Activated T-cell treated with anti-CD3 and anti-CD28 coated beads, Interleukin-2, amount 50 U/mL, for 72 hours (primary cell): Measurements from ENCODE around the gene FAM111A. TPM values are rescaled to one million over a fixed set of nuclear protein-coding genes. Genes with fewer than 3 reads are reported as not detected.
"Not testable (repeated sequence)": the region's sequence is repeated elsewhere in the genome, so short reads cannot be mapped to it uniquely, and the experiment has no call there.

Experiments
- ATAC-seq, 2 donors: fragments of 150-1000 bp; cut with Tn5 transposase; replicated peaks in 1 of 2; 2 replicates each; pipeline ENCODE4 v1.10.0; 2021; ENCODE audit warnings: moderate library complexity in 2 of 2, mild to moderate bottlenecking in 1 of 2
- DNase-seq, 2 donors: peaks; one replicate each; pipeline ENCODE4 v3.0.0; 2021 to 2022; ENCODE audit warnings: mixed read lengths in 1 of 2
- H3K27ac Mint-ChIP-seq: one replicate; pipeline ENCODE4 v1.8.0; 2022; ENCODE audit warnings: mild to moderate bottlenecking, moderate library complexity, mixed read lengths
- H3K27me3 Mint-ChIP-seq: one replicate; pipeline ENCODE4 v1.8.0; 2022; ENCODE audit warnings: low read depth, mixed read lengths
- H3K36me3 Mint-ChIP-seq, 2 donors: one replicate each; pipeline ENCODE4 v1.8.0; 2022; ENCODE audit warnings: mixed read lengths in 2 of 2, mild to moderate bottlenecking in 1 of 2; ENCODE audit not compliant: insufficient read depth in 2 of 2
- H3K4me1 Mint-ChIP-seq: one replicate; pipeline ENCODE4 v1.8.0; 2022; ENCODE audit warnings: low read depth, mixed read lengths
- H3K4me3 Mint-ChIP-seq, 2 donors: one replicate each; pipeline ENCODE4 v1.8.0; 2022; ENCODE audit warnings: mild to moderate bottlenecking in 2 of 2, mixed read lengths in 2 of 2, moderate library complexity in 2 of 2
- H3K9me3 Mint-ChIP-seq, 2 donors: one replicate each; pipeline ENCODE4 v1.8.0; 2022; ENCODE audit warnings: mixed read lengths in 2 of 2
- total RNA-seq, 2 donors: library from RNA; stranded (reverse); gene quantifications; one replicate each; pipeline ENCODE4 v1.2.3, GENCODE V29; 2022

Gene FAM111A, protein sequence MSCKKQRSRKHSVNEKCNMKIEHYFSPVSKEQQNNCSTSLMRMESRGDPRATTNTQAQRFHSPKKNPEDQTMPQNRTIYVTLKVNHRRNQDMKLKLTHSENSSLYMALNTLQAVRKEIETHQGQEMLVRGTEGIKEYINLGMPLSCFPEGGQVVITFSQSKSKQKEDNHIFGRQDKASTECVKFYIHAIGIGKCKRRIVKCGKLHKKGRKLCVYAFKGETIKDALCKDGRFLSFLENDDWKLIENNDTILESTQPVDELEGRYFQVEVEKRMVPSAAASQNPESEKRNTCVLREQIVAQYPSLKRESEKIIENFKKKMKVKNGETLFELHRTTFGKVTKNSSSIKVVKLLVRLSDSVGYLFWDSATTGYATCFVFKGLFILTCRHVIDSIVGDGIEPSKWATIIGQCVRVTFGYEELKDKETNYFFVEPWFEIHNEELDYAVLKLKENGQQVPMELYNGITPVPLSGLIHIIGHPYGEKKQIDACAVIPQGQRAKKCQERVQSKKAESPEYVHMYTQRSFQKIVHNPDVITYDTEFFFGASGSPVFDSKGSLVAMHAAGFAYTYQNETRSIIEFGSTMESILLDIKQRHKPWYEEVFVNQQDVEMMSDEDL
- 100 to 1,000 TPM; 117 to 140 TPM for total RNA-seq

- H3K4me1 Mint-ChIP-seq: peaks cover 62% of the 10 kb centered on the region
- peak; percentile 82 to 88 for DNase-seq
- H3K36me3 Mint-ChIP-seq: peaks cover 0 to 24% of the 10 kb centered on the region in 2 donors
- H3K27ac Mint-ChIP-seq: peak within 1 kb of the TSS; percentile 80
- H3K27me3 Mint-ChIP-seq: no peaks in the 10 kb centered on the region
- H3K4me3 Mint-ChIP-seq: peak within 1 kb of the TSS; percentile 88 to 95
- H3K9me3 Mint-ChIP-seq: no peaks in the 10 kb centered on the region
- peak; percentile 83 to 85 for ATAC-seq
Measured at GRCh38 chr11:59142530-59143507, at the start of gene FAM111A. Gene FAM111A, plus strand, starts transcription at chr11:59142856. Its CDS starts 6,017 bp downstream, at chr11:59148873.

- not testable (repeated sequence) for ATAC-seq, H3K4me1 Mint-ChIP-seq, H3K4me3 Mint-ChIP-seq, H3K27me3 Mint-ChIP-seq, H3K9me3 Mint-ChIP-seq, H3K27ac Mint-ChIP-seq, DNase-seq, H3K36me3 Mint-ChIP-seq
Measured at GRCh38 chr11:59093576-59093975, 49.1 kb upstream of the FAM111A start.

GRCh38 chr11:59095225-59095624 lies 47.4 kb upstream of the FAM111A start:
- H3K27ac Mint-ChIP-seq, H3K36me3 Mint-ChIP-seq: not testable (repeated sequence)

DNA sequence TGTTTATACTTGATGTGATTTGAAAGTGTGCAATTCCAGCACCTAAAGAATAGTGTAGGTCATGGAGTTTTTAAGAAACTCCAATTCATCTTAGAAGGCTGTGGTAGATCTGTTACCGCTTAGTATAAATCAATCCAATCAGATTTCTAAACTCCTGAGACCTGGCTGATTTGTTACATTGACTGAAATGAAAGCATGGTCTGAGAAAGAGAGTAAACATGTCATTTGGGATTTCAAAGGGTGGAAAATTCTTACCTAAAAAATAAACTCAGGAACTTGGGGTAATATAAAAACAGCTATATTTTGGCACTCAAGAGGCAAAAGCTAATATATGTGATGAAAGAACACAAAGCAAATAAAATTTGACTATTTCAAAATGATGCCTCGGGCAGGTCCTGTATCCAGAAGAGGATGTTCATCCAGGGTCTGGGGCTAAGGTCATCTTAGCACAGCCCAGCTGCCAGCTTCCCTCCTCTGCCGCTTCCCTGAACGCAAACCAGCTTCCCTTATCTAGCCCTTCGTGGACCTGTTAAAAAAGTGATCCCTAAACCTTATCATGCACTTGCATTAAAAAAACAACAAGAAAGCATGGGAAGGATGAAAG lies 46.6 kb upstream of the FAM111A start:
- ATAC-seq, H3K9me3 Mint-ChIP-seq, H3K36me3 Mint-ChIP-seq, H3K27ac Mint-ChIP-seq, H3K4me1 Mint-ChIP-seq, H3K4me3 Mint-ChIP-seq, DNase-seq: not testable (repeated sequence)
- peaks cover 24% of the 10 kb centered on the region for H3K27me3 Mint-ChIP-seq

More at GRCh38 chr11:59095225-59095624, 47.4 kb upstream of the FAM111A start:
- H3K9me3 Mint-ChIP-seq, H3K4me3 Mint-ChIP-seq, DNase-seq, H3K4me1 Mint-ChIP-seq, ATAC-seq: not testable (repeated sequence)
- H3K27me3 Mint-ChIP-seq: peaks cover 16% of the 10 kb centered on the region

DNA sequence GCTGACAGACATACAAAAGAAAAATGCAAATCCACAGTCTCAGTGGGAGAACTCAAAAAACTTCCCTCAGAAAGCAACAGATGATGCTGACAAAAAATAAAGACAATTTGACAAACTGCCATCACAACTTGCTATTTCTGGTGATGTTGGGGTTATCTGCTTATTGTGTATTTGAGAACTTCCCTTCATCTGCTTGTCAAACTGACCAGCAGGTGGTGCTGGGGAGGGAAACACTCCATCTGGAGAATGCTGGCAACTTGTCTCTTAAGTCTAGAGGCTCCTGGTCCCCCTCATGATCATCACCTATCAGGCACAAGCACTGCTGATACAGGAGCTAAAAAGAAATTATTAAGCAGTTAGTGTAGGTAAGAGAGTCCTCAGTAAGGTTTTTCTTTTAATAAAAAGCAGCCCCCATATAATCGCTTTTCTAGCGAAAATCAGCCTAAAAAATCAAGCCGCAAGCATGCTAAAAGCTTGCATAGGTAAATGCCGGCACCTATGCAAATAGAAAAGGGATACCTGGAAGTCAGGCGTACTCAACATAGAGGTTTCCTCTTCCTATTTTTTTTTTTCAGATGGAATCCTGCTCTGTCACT lies 45.4 kb upstream of the FAM111A start:
- peak; percentile 65 to 71 for DNase-seq
- Mint-ChIP-seq H3K36me3 (no peaks in the 10 kb centered on the region), H3K27ac (no peak overlapping the region), H3K9me3 (no peaks in the 10 kb centered on the region), H3K4me1 (peaks cover 7% of the 10 kb centered on the region), H3K27me3 (peaks cover 25% of the 10 kb centered on the region), H3K4me3 (no peak overlapping the region)
- ATAC-seq: peak; percentile 66 to 69

- not testable (repeated sequence) for H3K27ac Mint-ChIP-seq, H3K4me3 Mint-ChIP-seq, DNase-seq, H3K36me3 Mint-ChIP-seq, H3K9me3 Mint-ChIP-seq, ATAC-seq
- Mint-ChIP-seq H3K4me1 (peaks cover 12% of the 10 kb centered on the region), H3K27me3 (peaks cover 25% of the 10 kb centered on the region)
Measured at GRCh38 chr11:59097938-59098337, 44.7 kb upstream of the FAM111A start.

GRCh38 chr11:59102259-59102765 lies 40.3 kb upstream of the FAM111A start:
- H3K36me3 Mint-ChIP-seq: peaks cover 0 to 2% of the 10 kb centered on the region in 2 donors
- H3K4me3 Mint-ChIP-seq: peak overlapping the region; percentile 79 to 83
- H3K27me3 Mint-ChIP-seq: peaks cover 54% of the 10 kb centered on the region
- DNase-seq (peak; percentile 69 to 72), ATAC-seq (peak; percentile 65 to 67)
- no peak overlapping the region for H3K27ac Mint-ChIP-seq
- peaks cover 34% of the 10 kb centered on the region for H3K4me1 Mint-ChIP-seq
- H3K9me3 Mint-ChIP-seq: no peaks in the 10 kb centered on the region

DNA sequence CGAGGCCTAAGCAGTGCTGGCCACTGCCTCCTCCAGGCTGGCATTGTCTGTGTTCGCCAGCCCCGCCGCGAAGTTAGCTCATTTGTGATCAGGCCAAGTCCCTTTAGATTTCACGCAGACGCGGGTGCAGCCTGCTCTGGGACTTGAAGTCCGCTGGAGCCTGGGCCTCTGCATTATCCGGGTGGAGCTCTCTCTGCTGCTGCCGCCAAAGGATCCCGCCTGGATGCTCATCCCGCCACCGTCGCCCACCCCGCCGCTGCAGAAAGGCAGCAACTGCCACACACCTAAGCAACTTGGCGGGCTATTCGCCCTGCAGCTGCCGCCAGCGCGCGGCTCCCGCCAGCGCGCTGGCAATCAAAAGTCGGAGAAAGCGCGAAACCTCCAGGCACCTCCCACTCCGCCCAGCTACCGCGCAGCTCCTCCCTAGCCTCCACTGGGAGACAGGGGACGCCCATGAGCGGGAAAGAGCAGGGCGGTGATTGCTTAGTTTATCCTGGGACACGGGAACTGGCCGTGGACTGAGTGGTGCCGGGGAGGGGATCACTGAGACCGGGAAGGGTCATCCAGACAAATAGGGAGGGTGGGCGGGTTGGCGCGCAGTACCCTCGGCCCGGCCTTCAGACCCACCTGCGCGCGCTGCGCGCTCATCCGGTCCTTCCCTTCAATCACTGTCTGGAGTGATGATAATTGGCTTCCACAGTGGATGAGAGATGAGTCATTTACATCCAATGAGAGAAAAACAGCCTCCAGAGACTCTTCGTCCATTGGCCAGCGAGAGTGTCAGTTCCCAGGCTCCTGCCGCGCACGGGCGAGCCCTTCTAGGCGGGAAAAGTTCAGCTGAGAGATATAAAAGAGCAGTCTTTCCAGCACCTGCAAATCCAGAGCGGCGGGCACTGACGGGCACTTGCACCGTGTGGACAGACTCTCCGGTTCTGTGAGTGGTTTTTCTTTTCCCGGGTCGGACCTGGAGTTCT lies 36.0 kb upstream of the FAM111A start, which contains the start of gene FAM111B:
Gene FAM111B, plus strand, starts transcription at position 875 of the 974 bp plus-strand sequence. CDS start 2,389 bp downstream, outside the sequence.
- Mint-ChIP-seq H3K4me3 (peak within 1 kb of the TSS; percentile 87 to 93), H3K27me3 (peaks cover 29% of the 10 kb centered on the region), H3K9me3 (no peaks in the 10 kb centered on the region), H3K4me1 (peaks cover 48% of the 10 kb centered on the region), H3K27ac (peak within 1 kb of the TSS; percentile 82), H3K36me3 (peaks cover 0 to 13% of the 10 kb centered on the region in 2 donors)
- ATAC-seq: peak; percentile 83 to 84
- DNase-seq: peak; percentile 58 to 70

GRCh38 chr11:59107721-59108120 lies 34.9 kb upstream of the FAM111A start:
- Mint-ChIP-seq H3K4me3 (peak overlapping the region; percentile 87 to 93), H3K27me3 (peaks cover 29% of the 10 kb centered on the region), H3K36me3 (peaks cover 0 to 14% of the 10 kb centered on the region in 2 donors), H3K4me1 (peaks cover 37% of the 10 kb centered on the region)
- H3K9me3 Mint-ChIP-seq, H3K27ac Mint-ChIP-seq: not testable (repeated sequence)
- DNase-seq (peak; percentile 11 to 25), ATAC-seq (peak; percentile 45 to 48)

GRCh38 chr11:59112494-59112893 lies 30.2 kb upstream of the FAM111A start:
- Mint-ChIP-seq H3K4me1 (peaks cover 13% of the 10 kb centered on the region), H3K9me3 (peaks cover 0 to 6% of the 10 kb centered on the region in 2 donors), H3K27ac (no peak overlapping the region), H3K4me3 (no peak overlapping the region), H3K36me3 (peaks cover 14 to 28% of the 10 kb centered on the region in 2 donors), H3K27me3 (no peaks in the 10 kb centered on the region)
- no peak for DNase-seq
- no peak for ATAC-seq

- H3K9me3 Mint-ChIP-seq: peaks cover 2 to 11% of the 10 kb centered on the region in 2 donors
Measured at GRCh38 chr11:59114344-59114743, 28.3 kb upstream of the FAM111A start.

More at GRCh38 chr11:59114344-59114743, 28.3 kb upstream of the FAM111A start:
- Mint-ChIP-seq H3K27ac (no peak overlapping the region), H3K27me3 (no peaks in the 10 kb centered on the region), H3K4me3 (no peak overlapping the region), H3K4me1 (no peaks in the 10 kb centered on the region), H3K36me3 (peaks cover 22 to 41% of the 10 kb centered on the region in 2 donors)
- ATAC-seq (no peak), DNase-seq (no peak)
